Uterus (tissue), 2 donors: ENCODE measurements around the gene ADGRL3.

ENCODE experiments used
- CTCF ChIP-seq, 4 experiments: fragments of 200-600 bp in 2 of 4; fragments of 450-650 bp in 2 of 4; sonication (generic) in 2 of 4; IDR thresholded peaks; one replicate each; pipeline ENCODE4 v1.5.1; 2016 to 2019; ENCODE audit warnings: antibody characterized with exemption in 4 of 4, mild to moderate bottlenecking in 2 of 4, moderate library complexity in 1 of 4
- POLR2A ChIP-seq, 2 donors: fragments of 450-650 bp; IDR thresholded peaks; one replicate each; pipeline ENCODE4 v1.6.1; 2016; ENCODE audit warnings: antibody characterized with exemption in 2 of 2, mild to moderate bottlenecking in 1 of 2, moderate library complexity in 1 of 2

GRCh38 chr4:61223385-61223784 lies 23.3 kb downstream of the ADGRL3 start:
- TF ChIP-seq CTCF (IDR thresholded peaks at IDR 0.05) = no peak
- TF ChIP-seq POLR2A (IDR thresholded peaks at IDR 0.05) = no peak
